Endothelial cell of umbilical vein (primary cell): Measurements from ENCODE around the gene RDX. TPM values are rescaled to one million over a fixed set of nuclear protein-coding genes. Genes with fewer than 3 reads are reported as not detected.

ENCODE experiments used
- BruUV-seq: library from RNA; stranded (reverse); fragments of 400-500 nt; replicated peaks from 2 replicates; lab custom pipeline; 2021; lab: Mats Ljungman, UMichigan
- CTCF ChIA-PET: fragments of 300-600, 350-600 bp; sonication (Branson Sonifier 250); formaldehyde crosslinking; loops from one replicate; lab custom pipeline; 2021; ENCODE audit warnings: antibody characterized with exemption, inconsistent platforms; lab: Charles Lee
- POLR2A ChIA-PET: fragments of 300-600, 350-600 bp; sonication (Branson Sonifier 250); formaldehyde crosslinking; loops from one replicate; lab custom pipeline; 2021; ENCODE audit warnings: antibody characterized with exemption, inconsistent platforms; lab: Charles Lee
- DNase-seq: peaks from one replicate; pipeline ENCODE4 v3.0.0-alpha.2; 2011; ENCODE audit warnings: low read depth, low spot score
- FAIRE-seq: peaks from 2 replicates; lab custom pipeline; 2011; peaks lifted over from hg19 to GRCh38; lab: Jason Lieb, UNC
- H2AFZ ChIP-seq: 2 replicates; pipeline ENCODE4 v1.6.0; 2012; ENCODE audit warnings: low read depth, low read length, control low read depth, inconsistent platforms
- H3K27ac ChIP-seq: 2 replicates; pipeline ENCODE4 v1.5.1; 2011; ENCODE audit warnings: low read depth, mild to moderate bottlenecking, control low read depth, low read length, moderate library complexity; ENCODE audit not compliant: insufficient read depth
- H3K27me3 ChIP-seq, 2 experiments: 2 replicates each; pipeline versions ENCODE4 v1.6.0 to v1.6.1; 2011; ENCODE audit warnings: low read length in 2 of 2, mixed read lengths in 1 of 2; ENCODE audit not compliant: control insufficient read depth in 2 of 2, insufficient read depth in 2 of 2
- H3K36me3 ChIP-seq, 2 experiments: 2 replicates in 1 of 2; 3 replicates in 1 of 2; pipeline ENCODE4 v1.5.1; 2011; ENCODE audit warnings: low read length in 2 of 2, mild to moderate bottlenecking in 1 of 2, moderate library complexity in 1 of 2; ENCODE audit not compliant: control insufficient read depth in 2 of 2, insufficient read depth in 2 of 2; ENCODE audit errors: extremely low read depth in 1 of 2
- H3K4me1 ChIP-seq: 3 replicates; pipeline ENCODE4 v1.5.1; 2011; ENCODE audit warnings: mild to moderate bottlenecking, low read length; ENCODE audit not compliant: control insufficient read depth, insufficient read depth; ENCODE audit errors: extremely low read depth
- H3K4me2 ChIP-seq: 2 replicates; pipeline ENCODE4 v1.6.1; 2011; ENCODE audit warnings: low read length, control low read depth, mixed read lengths; ENCODE audit not compliant: insufficient read depth
- H3K4me3 ChIP-seq, 3 experiments: fragments of 200-600 bp in 1 of 3; sonication (generic), shearing (Covaris generic) in 1 of 3; replicated peaks in 1 of 3; 2 replicates each; pipeline ENCODE4 v1.5.1; 2011 to 2016; ENCODE audit warnings: control low read depth in 3 of 3, low read length in 3 of 3, mild to moderate bottlenecking in 2 of 3, inconsistent platforms in 1 of 3, low read depth in 1 of 3, moderate library complexity in 1 of 3; ENCODE audit not compliant: insufficient read depth in 1 of 3
- H3K79me2 ChIP-seq: 2 replicates; pipeline ENCODE4 v1.6.0; 2012; ENCODE audit warnings: low read length, inconsistent platforms; ENCODE audit not compliant: control insufficient read depth, insufficient read depth
- H3K9ac ChIP-seq: replicated peaks from 2 replicates; pipeline ENCODE3; 2011; ENCODE audit warnings: low read length, control low read depth; ENCODE audit not compliant: insufficient read depth; ENCODE audit errors: extremely low read depth
- H3K9me1 ChIP-seq: replicated peaks from 3 replicates; pipeline ENCODE4 v1.6.0; 2011; ENCODE audit warnings: mild to moderate bottlenecking, low read length; ENCODE audit not compliant: control insufficient read depth, insufficient read depth; ENCODE audit errors: extremely low read depth
- H3K9me3 ChIP-seq: replicated peaks from 2 replicates; pipeline ENCODE4 v1.5.1; 2012; ENCODE audit warnings: low read length, inconsistent platforms; ENCODE audit not compliant: control insufficient read depth, insufficient read depth
- H4K20me1 ChIP-seq: replicated peaks from 2 replicates; pipeline ENCODE3; 2011; ENCODE audit warnings: mild to moderate bottlenecking, low read length; ENCODE audit not compliant: control insufficient read depth, insufficient read depth; ENCODE audit errors: extremely low read depth
- CTCF ChIP-seq, 2 donors: IDR thresholded peaks; 1 replicate in 1 of 2; 2 replicates in 1 of 2; pipeline ENCODE4 v1.5.1; 2011; ENCODE audit warnings: low read length in 2 of 2, mild to moderate bottlenecking in 2 of 2, moderate library complexity in 2 of 2, control low read depth in 1 of 2, inconsistent platforms in 1 of 2, low read depth in 1 of 2; ENCODE audit not compliant: insufficient read depth in 1 of 2; ENCODE audit errors: extremely low read depth in 1 of 2
- EZH2 ChIP-seq: IDR thresholded peaks from 2 replicates; pipeline ENCODE4 v1.6.1; 2012; ENCODE audit warnings: borderline replicate concordance, low read depth, mild to moderate bottlenecking, moderate library complexity, low read length, inconsistent platforms; ENCODE audit not compliant: severe bottlenecking
- FOS ChIP-seq: IDR thresholded peaks from 2 replicates; pipeline ENCODE4 v1.6.1; 2011; ENCODE audit warnings: mild to moderate bottlenecking, low read length, moderate library complexity, borderline replicate concordance; ENCODE audit not compliant: insufficient read depth
- GATA2 ChIP-seq: IDR thresholded peaks from 2 replicates; pipeline ENCODE4 v1.7.0; 2011; ENCODE audit warnings: low read depth, mild to moderate bottlenecking, moderate library complexity, mixed read lengths, low read length; ENCODE audit not compliant: insufficient read length, insufficient read depth
- JUN ChIP-seq: IDR thresholded peaks from 2 replicates; pipeline ENCODE4 v1.6.1; 2011; ENCODE audit warnings: borderline replicate concordance, low read depth; ENCODE audit not compliant: insufficient read length, insufficient read depth
- MAX ChIP-seq: IDR thresholded peaks from 2 replicates; pipeline ENCODE4 v1.6.1; 2011; ENCODE audit not compliant: insufficient read depth, insufficient read length
- POLR2AphosphoS5 ChIP-seq: IDR thresholded peaks from 2 replicates; pipeline ENCODE4 v1.6.1; 2012; ENCODE audit warnings: low read depth, mild to moderate bottlenecking, control low read depth, low read length, moderate library complexity; ENCODE audit not compliant: insufficient read depth
- dilution Hi-C: fragments of 300-500 bp; cut with MboI; formaldehyde crosslinking; loops from one replicate; pipeline ENCODE4 v1.15.0; 2019; ENCODE audit warnings: low sequenced_read_pairs; ENCODE audit not compliant: extremely low pct_ligation_motif_present
- intact Hi-C: fragments of 100-400 bp; cut with micrococcal nuclease; formaldehyde crosslinking; loops from one replicate; pipeline ENCODE4 v1.10.0; 2022
- polyA plus RNA-seq, 4 experiments: library from polyadenylated mRNA; depleted of rRNA in 3 of 4; stranded (reverse) in 3 of 4; unstranded in 1 of 4; fragments of >200 nt; gene quantifications; 2 replicates each; pipeline versions ENCODE4 v1.2.1 to v1.2.3, GENCODE V29; 2011 to 2012; ENCODE audit warnings: missing spikeins in 1 of 4
- total RNA-seq: library from RNA; stranded (reverse); gene quantifications from 2 replicates; pipeline ENCODE4 v1.2.3, GENCODE V29; 2021

The RDX gene
- total and polyA plus RNA-seq, 2 donors (not counting 3 experiments of a cell fraction or from before 2014, with no cell fraction given), result 47.9 to 280 TPM

- CTCF ChIA-PET, result interaction anchor here (1.0 kb wide), 1 partner anchor 12 kb away, joined by 3 read pairs; no protein-coding TSS in a partner anchor
- TF ChIP-seq GATA2 (no peak), FOS (no peak), POLR2AphosphoS5 (no peak), EZH2 (no peak), MAX (no peak), JUN (no peak), CTCF (IDR thresholded peaks at IDR 0.05; ENCODE audit: extremely low read depth in 1 of 2, insufficient read depth in 1 of 2, low read depth in 1 of 2, low read length in 2 of 2) (no peak)
- no peak for FAIRE-seq
- H3K27ac ChIP-seq, result no peak overlapping the region
- intact Hi-C loops, result loop anchor here (5.0 kb wide), 1 partner anchor 77 kb away; the partner anchor contains the start of gene ZC3H12C
- dilution Hi-C loops, result no loop called here
- DNase-seq, result no peak
- H3K9ac ChIP-seq, result no peak overlapping the region
- no peaks in the 10 kb centered on the region for H3K27me3 ChIP-seq
- H4K20me1 ChIP-seq, result no peaks in the 10 kb centered on the region
- H3K9me1 ChIP-seq, result no peaks in the 10 kb centered on the region
- H3K9me3 ChIP-seq, result no peaks in the 10 kb centered on the region
- peaks cover 7% of the 10 kb centered on the region for H3K4me1 ChIP-seq
- peaks cover 0 to 2% of the 10 kb centered on the region in 2 experiments for H3K36me3 ChIP-seq
- H2AFZ ChIP-seq, result no peak overlapping the region
- no peak overlapping the region for H3K4me2 ChIP-seq
- H3K4me3 ChIP-seq, result no peak overlapping the region
- no peaks in the 10 kb centered on the region for H3K79me2 ChIP-seq
- POLR2A ChIA-PET, result no interaction called here
- no TSS peak for BruUV-seq
These were observed 126.7 kb downstream of the RDX start for GRCh38 chr11:110169738-110170137.
